ENCODE data around the gene AUTS2. TPM values are rescaled to one million over a fixed set of nuclear protein-coding genes. Genes with fewer than 3 reads are reported as not detected.

AUTS2 gene
- total and polyA plus RNA-seq, 9 of the 15 experiments (the other 6 are each of a cell fraction or from before 2014, with no cell fraction given), result 0.58 TPM; not detected in 8

GRCh38 chr7:70008466-70008865, 410.2 kb downstream of the AUTS2 start (continued):
- no peak for TF ChIP-seq ARNT (IDR thresholded peaks at IDR 0.05)

DNA sequence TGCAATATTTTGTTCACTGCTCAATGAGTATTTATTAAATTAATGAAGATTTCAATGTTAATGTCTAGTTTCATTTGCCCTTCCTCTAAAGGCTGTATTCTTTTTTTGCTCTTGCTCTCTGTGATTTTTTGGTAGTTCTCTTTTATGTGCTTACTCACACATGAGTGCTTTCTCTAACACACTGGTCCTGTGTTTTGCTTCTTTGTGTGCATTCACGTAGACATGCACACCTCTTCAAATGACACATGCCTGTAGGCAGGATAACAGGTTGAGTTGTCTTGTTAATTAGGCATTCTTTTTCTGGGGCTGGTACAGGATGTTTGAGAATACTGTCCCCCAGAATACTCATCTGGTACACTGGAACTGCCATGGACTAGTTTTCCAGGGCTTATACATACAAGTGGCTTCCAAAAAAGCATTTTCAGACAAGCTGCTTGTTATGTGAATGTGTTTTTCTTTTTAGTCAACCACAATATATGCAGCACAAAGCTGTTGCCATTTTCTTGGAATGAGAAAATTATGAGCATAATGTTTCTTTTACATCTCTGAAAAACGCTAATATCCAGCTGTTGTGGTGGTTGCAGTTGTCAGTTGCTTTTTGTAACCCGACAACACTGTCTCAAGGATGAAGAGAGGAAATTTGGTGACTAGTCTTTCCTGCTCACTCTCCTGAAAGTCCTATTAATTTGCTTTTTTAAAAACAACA, 416.4 kb downstream of the AUTS2 start:
- no peaks in the 10 kb centered on the region for H4K20me1 ChIP-seq (replicated peaks; ENCODE audit: control insufficient read depth, insufficient read depth, low read length)
- 0 out of 5 replicates have a peak, but pooled peaks cover 0 to 3% of the 10 kb centered on the region in 2 experiments for H3K27me3 ChIP-seq (ENCODE audit: control insufficient read depth in 2 of 2, insufficient read depth in 2 of 2, low read length in 2 of 2)
- TF ChIP-seq ZNF253 (CRISPR knock-in tag; conservative IDR thresholded peaks at IDR 0.05) (no peak), RERE (CRISPR knock-in tag; IDR thresholded peaks at IDR 0.05; ENCODE audit: borderline replicate concordance) (no peak), ZZZ3 (IDR thresholded peaks at IDR 0.05) (no peak), MIER1 (IDR thresholded peaks at IDR 0.05; ENCODE audit: low read depth) (no peak)
- no peak overlapping the region for H3K4me2 ChIP-seq (ENCODE audit: insufficient read depth, low read length)
- no peak for DNase-seq (ENCODE audit: extremely low read depth in 1 of 4, low spot score in 3 of 4)
- no peak for ATAC-seq
- no peak overlapping the region for H3K9ac ChIP-seq (ENCODE audit: insufficient read depth in 1 of 2, low read depth in 2 of 2, low read length in 2 of 2)
- H3K36me3 ChIP-seq (ENCODE audit: control insufficient read depth, insufficient read depth, low read length), result no peaks in the 10 kb centered on the region
- no peaks in the 10 kb centered on the region for H3K4me1 ChIP-seq (replicated peaks in 1 of 2; ENCODE audit: control insufficient read depth in 2 of 2, insufficient read depth in 2 of 2, low read length in 2 of 2)
- no peak for FAIRE-seq
- no peak overlapping the region for H2AFZ ChIP-seq (ENCODE audit: low read depth, low read length)
- CTCF ChIA-PET (ENCODE audit: low intra/inter-chr PET ratio), result no interaction called here
- WGBS (ENCODE audit: insufficient coverage, low coverage, missing lambda C conversion rate), result 2% methylated on average over 3 of the region's 3 CpGs
- no peaks in the 10 kb centered on the region for H3K79me2 ChIP-seq (ENCODE audit: control insufficient read depth, insufficient read depth, low read length)
- no TSS peak for BruUV-seq (replicated peaks)
- no peaks in the 10 kb centered on the region for H3K9me3 ChIP-seq (replicated peaks; ENCODE audit: control insufficient read depth, insufficient read depth, low read depth, low read length)
- in situ Hi-C loops (cut with MboI), result no loop called here
- no peak overlapping the region for H3K27ac ChIP-seq (ENCODE audit: extremely low read depth, low read depth, low read length)
- POLR2A ChIA-PET, result no interaction called here
- no peaks in the 10 kb centered on the region for H3K9me1 ChIP-seq (ENCODE audit: control insufficient read depth, insufficient read depth, low read length)
- intact Hi-C loops (cut with micrococcal nuclease), result no loop called here
- H3K4me3 ChIP-seq, result no peak overlapping the region
